DOHH2 (cell line): ENCODE results near the gene AKAP13.

ENCODE experiments used
- EZH2phosphoT487 ChIP-seq: fragments of 200-600 bp; sonication (generic); IDR thresholded peaks from 2 replicates; pipeline ENCODE4 v1.6.1; 2017; ENCODE audit warnings: borderline replicate concordance, mild to moderate bottlenecking, antibody characterized with exemption, low read length, moderate library complexity, mixed read lengths
- TF ChIP-seq, protein P1 (sequence below): fragments of 200-600 bp; sonication (generic); IDR thresholded peaks from one replicate; pipeline ENCODE4 v1.5.1; 2014; ENCODE audit warnings: antibody characterized with exemption, mild to moderate bottlenecking, low read depth, low read length; ENCODE audit not compliant: poor library complexity, severe bottlenecking

DNA sequence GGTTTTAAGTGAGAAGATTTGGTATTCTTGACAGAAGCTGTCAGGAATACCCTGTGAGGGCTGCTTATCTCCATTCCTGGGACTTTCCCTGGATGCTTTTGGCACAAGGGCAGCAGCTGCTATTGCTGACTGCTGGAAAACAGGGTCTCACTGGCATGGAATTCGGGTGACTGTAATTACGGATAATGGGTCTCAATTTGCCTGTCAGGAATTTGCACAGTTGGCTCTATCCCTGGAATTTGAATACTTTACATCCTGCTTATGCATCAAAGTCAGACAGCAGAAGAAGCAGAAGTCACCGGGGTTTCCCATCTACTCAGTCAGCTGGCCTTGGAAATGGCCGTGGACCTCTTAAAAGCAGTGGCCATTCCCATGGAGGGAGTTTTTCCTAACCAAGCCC, 25.9 kb upstream of the AKAP13 start:
- TF ChIP-seq, protein P1, sequence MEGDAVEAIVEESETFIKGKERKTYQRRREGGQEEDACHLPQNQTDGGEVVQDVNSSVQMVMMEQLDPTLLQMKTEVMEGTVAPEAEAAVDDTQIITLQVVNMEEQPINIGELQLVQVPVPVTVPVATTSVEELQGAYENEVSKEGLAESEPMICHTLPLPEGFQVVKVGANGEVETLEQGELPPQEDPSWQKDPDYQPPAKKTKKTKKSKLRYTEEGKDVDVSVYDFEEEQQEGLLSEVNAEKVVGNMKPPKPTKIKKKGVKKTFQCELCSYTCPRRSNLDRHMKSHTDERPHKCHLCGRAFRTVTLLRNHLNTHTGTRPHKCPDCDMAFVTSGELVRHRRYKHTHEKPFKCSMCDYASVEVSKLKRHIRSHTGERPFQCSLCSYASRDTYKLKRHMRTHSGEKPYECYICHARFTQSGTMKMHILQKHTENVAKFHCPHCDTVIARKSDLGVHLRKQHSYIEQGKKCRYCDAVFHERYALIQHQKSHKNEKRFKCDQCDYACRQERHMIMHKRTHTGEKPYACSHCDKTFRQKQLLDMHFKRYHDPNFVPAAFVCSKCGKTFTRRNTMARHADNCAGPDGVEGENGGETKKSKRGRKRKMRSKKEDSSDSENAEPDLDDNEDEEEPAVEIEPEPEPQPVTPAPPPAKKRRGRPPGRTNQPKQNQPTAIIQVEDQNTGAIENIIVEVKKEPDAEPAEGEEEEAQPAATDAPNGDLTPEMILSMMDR: no peak
- TF ChIP-seq EZH2phosphoT487: no peak
